Measurements from ENCODE around the gene LRRC7. TPM values are rescaled to one million over a fixed set of nuclear protein-coding genes. Genes with fewer than 3 reads are reported as not detected.

Gene LRRC7
- total RNA-seq, 3 donors from 2014 or later: 0.46 to 1.2 (median 1.0) TPM

GRCh38 chr1:69791311-69791710 lies 223.6 kb downstream of the LRRC7 start:
- no peaks in the 10 kb centered on the region for H3K9me3 ChIP-seq
- ATAC-seq (no peak), DNase-seq (no peak)
- TF ChIP-seq CTCF (IDR thresholded peaks at IDR 0.05): no peak
- no peaks in the 10 kb centered on the region for H3K4me1 ChIP-seq (ENCODE audit: low read depth)
- no peak overlapping the region for H3K4me3 ChIP-seq
- intact Hi-C loops (cut with DNase I, micrococcal nuclease): no loop called here
- H3K36me3 ChIP-seq (ENCODE audit: low read depth): no peaks in the 10 kb centered on the region

GRCh38 chr1:69794831-69795230 lies 227.1 kb downstream of the LRRC7 start:
- ATAC-seq: no peak

GRCh38 chr1:69814926-69815325 lies 247.2 kb downstream of the LRRC7 start:
- intact Hi-C loops (cut with DNase I, micrococcal nuclease): no loop called here
- no peak overlapping the region for H3K4me3 ChIP-seq
- no peak for ATAC-seq
- no peaks in the 10 kb centered on the region for H3K9me3 ChIP-seq
- DNase-seq: no peak
- H3K4me1 ChIP-seq (ENCODE audit: low read depth): peaks cover 3% of the 10 kb centered on the region
- TF ChIP-seq CTCF (IDR thresholded peaks at IDR 0.05): no peak
- H3K36me3 ChIP-seq (ENCODE audit: low read depth): no peaks in the 10 kb centered on the region

More at GRCh38 chr1:69794831-69795230, 227.1 kb downstream of the LRRC7 start:
- TF ChIP-seq CTCF (IDR thresholded peaks at IDR 0.05): no peak
- Histone ChIP-seq H3K36me3 (ENCODE audit: low read depth) (no peaks in the 10 kb centered on the region), H3K9me3 (no peaks in the 10 kb centered on the region), H3K4me1 (ENCODE audit: low read depth) (no peaks in the 10 kb centered on the region), H3K4me3 (no peak overlapping the region)
- DNase-seq: no peak
- intact Hi-C loops (cut with DNase I, micrococcal nuclease): no loop called here

GRCh38 chr1:69824932-69825331 lies 257.2 kb downstream of the LRRC7 start:
- H3K4me1 ChIP-seq (ENCODE audit: low read depth): no peaks in the 10 kb centered on the region
- H3K36me3 ChIP-seq (ENCODE audit: low read depth): no peaks in the 10 kb centered on the region
- no peaks in the 10 kb centered on the region for H3K9me3 ChIP-seq
- intact Hi-C loops (cut with DNase I, micrococcal nuclease): no loop called here
- TF ChIP-seq CTCF (IDR thresholded peaks at IDR 0.05): no peak
- no peak for DNase-seq
- ATAC-seq: no peak
- no peak overlapping the region for H3K4me3 ChIP-seq

- H3K9me3 ChIP-seq: no peaks in the 10 kb centered on the region
- no peaks in the 10 kb centered on the region for H3K36me3 ChIP-seq (ENCODE audit: low read depth)
- ATAC-seq (no peak), DNase-seq (no peak)
- H3K4me1 ChIP-seq (ENCODE audit: low read depth): no peaks in the 10 kb centered on the region
- intact Hi-C loops (cut with DNase I, micrococcal nuclease): no loop called here
- H3K4me3 ChIP-seq: no peak overlapping the region
- no peak for TF ChIP-seq CTCF (IDR thresholded peaks at IDR 0.05)
Measured at GRCh38 chr1:69827732-69828131, 260.0 kb downstream of the LRRC7 start.

GRCh38 chr1:69833536-69833935 lies 265.8 kb downstream of the LRRC7 start:
- TF ChIP-seq CTCF (IDR thresholded peaks at IDR 0.05): no peak
- Histone ChIP-seq H3K9me3 (no peaks in the 10 kb centered on the region), H3K36me3 (ENCODE audit: low read depth) (no peaks in the 10 kb centered on the region), H3K4me3 (no peak overlapping the region), H3K4me1 (ENCODE audit: low read depth) (no peaks in the 10 kb centered on the region)
- intact Hi-C loops (cut with DNase I, micrococcal nuclease): no loop called here
- ATAC-seq (no peak), DNase-seq (no peak)
